GM12878 (cell line): Measurements from ENCODE around the gene ATXN7L1. TPM values are rescaled to one million over a fixed set of nuclear protein-coding genes. Genes with fewer than 3 reads are reported as not detected.

Experiments used
- ATAC-seq: fragments of 200-7000 bp; cut with Tn5 transposase; 3 replicates; pipeline ENCODE4 v1.9.1; 2020; ENCODE audit warnings: mild to moderate bottlenecking, moderate library complexity
- BruUV-seq: library from RNA; stranded (reverse); fragments of 400-500 nt; replicated peaks from 2 replicates; lab custom pipeline; 2021; lab: Mats Ljungman, UMichigan
- CTCF ChIA-PET: fragments of 300-600 bp; sonication (Branson Sonifier 250); formaldehyde crosslinking; extraction: SDS; loops from one replicate; lab custom pipeline; 2021; ENCODE audit warnings: inconsistent platforms; lab: Yijun Ruan, JAX
- POLR2A ChIA-PET: fragments of 350-600 bp; formaldehyde crosslinking; extraction: SDS; loops from one replicate; lab custom pipeline; 2021; ENCODE audit warnings: inconsistent platforms; lab: Charles Lee
- RAD21 ChIA-PET: fragments of 300-600 bp; sonication (Branson Sonifier 250); formaldehyde crosslinking; loops from one replicate; lab custom pipeline; 2023; ENCODE audit warnings: antibody characterized with exemption; ENCODE audit not compliant: unreplicated experiment; lab: Charles Lee
- SMC1A ChIA-PET: fragments of 300-600 bp; sonication (Branson Sonifier 250); formaldehyde crosslinking; loops from one replicate; lab custom pipeline; 2023; ENCODE audit not compliant: unreplicated experiment, uncharacterized antibody; lab: Charles Lee
- DNase-seq: peaks from one replicate; pipeline ENCODE4 v3.0.0-alpha.2; 2011; ENCODE audit warnings: low read depth, low spot score
- FAIRE-seq: peaks from 3 replicates; lab custom pipeline; 2011; peaks lifted over from hg19 to GRCh38; lab: Jason Lieb, UNC
- H2AFZ ChIP-seq: 2 replicates; pipeline ENCODE4 v1.6.0; 2011; ENCODE audit warnings: low read depth, low read length, control low read depth; ENCODE audit not compliant: control insufficient read depth
- H3K27ac ChIP-seq: 2 replicates; pipeline ENCODE4 v1.5.1; 2011; ENCODE audit warnings: control low read depth; ENCODE audit not compliant: control insufficient read depth, insufficient read depth
- H3K27me3 ChIP-seq, 2 experiments: replicated peaks in 1 of 2; 2 replicates each; pipeline versions ENCODE4 v1.6.0 to v1.6.1; 2011; ENCODE audit warnings: low read length in 1 of 2; ENCODE audit not compliant: control insufficient read depth in 2 of 2, insufficient read depth in 2 of 2
- H3K36me3 ChIP-seq, 2 experiments: 2 replicates each; pipeline ENCODE4 v1.5.1; 2011; ENCODE audit warnings: low read length in 1 of 2; ENCODE audit not compliant: control insufficient read depth in 2 of 2, insufficient read depth in 2 of 2
- H3K4me1 ChIP-seq: 2 replicates; pipeline ENCODE4 v1.6.1; 2011; ENCODE audit warnings: mild to moderate bottlenecking, low read length, moderate library complexity, mixed read lengths; ENCODE audit not compliant: control insufficient read depth, insufficient read depth
- H3K4me2 ChIP-seq: 2 replicates; pipeline ENCODE4 v1.6.0; 2011; ENCODE audit warnings: control low read depth; ENCODE audit not compliant: control insufficient read depth, insufficient read depth
- H3K4me3 ChIP-seq: fragments of 200-600 bp; sonication (generic); 2 replicates; pipeline ENCODE4 v1.5.1; 2016
- H3K79me2 ChIP-seq: 2 replicates; pipeline ENCODE4 v1.6.0; 2011; ENCODE audit warnings: low read length; ENCODE audit not compliant: control insufficient read depth, insufficient read depth
- H3K9ac ChIP-seq: 2 replicates; pipeline ENCODE4 v1.8.0; 2011; ENCODE audit warnings: low read length, control low read depth, mixed read lengths; ENCODE audit not compliant: control insufficient read depth, insufficient read depth
- H3K9me3 ChIP-seq: replicated peaks from 3 replicates; pipeline ENCODE4 v1.5.1; 2011; ENCODE audit warnings: mild to moderate bottlenecking, low read length; ENCODE audit not compliant: control insufficient read depth, insufficient read depth
- H4K20me1 ChIP-seq: 2 replicates; pipeline ENCODE4 v1.6.0; 2011; ENCODE audit not compliant: control insufficient read depth, insufficient read depth
- BCL11A ChIP-seq: IDR thresholded peaks from 2 replicates; pipeline ENCODE4 v1.6.1; 2011; ENCODE audit warnings: low read depth, low read length
- FOXK2 ChIP-seq: fragments of 450-650 bp; IDR thresholded peaks from 2 replicates; pipeline ENCODE4 v1.6.1; 2017; ENCODE audit warnings: mild to moderate bottlenecking, moderate library complexity
- IKZF1 ChIP-seq: fragments of 450-650 bp; conservative IDR thresholded peaks from 2 replicates; pipeline ENCODE4 v1.6.1; 2017; ENCODE audit warnings: antibody characterized with exemption, mild to moderate bottlenecking
- MYC ChIP-seq: IDR thresholded peaks from 2 replicates; pipeline ENCODE4 v1.6.1; 2011; ENCODE audit warnings: mild to moderate bottlenecking, low read length, moderate library complexity, inconsistent platforms; ENCODE audit not compliant: insufficient read depth, insufficient replicate concordance, insufficient read length, severe bottlenecking
- PAX5 ChIP-seq: IDR thresholded peaks from 2 replicates; pipeline ENCODE4 v1.6.1; 2011; ENCODE audit warnings: low read depth, low read length, borderline replicate concordance
- POU2F2 ChIP-seq: IDR thresholded peaks from 3 replicates; pipeline ENCODE4 v1.6.1; 2011; ENCODE audit warnings: low read depth, mild to moderate bottlenecking, low read length, borderline replicate concordance
- RB1 ChIP-seq: fragments of 450-650 bp; formaldehyde crosslinking; IDR thresholded peaks from 2 replicates; pipeline ENCODE4 v1.6.1; 2017; ENCODE audit warnings: mild to moderate bottlenecking, borderline replicate concordance
- RCOR1 ChIP-seq: conservative IDR thresholded peaks from 2 replicates; pipeline ENCODE4 v1.6.1; 2012; ENCODE audit warnings: low read depth, low read length, improper control_type of control experiment
- RFX5 ChIP-seq: IDR thresholded peaks from 2 replicates; pipeline ENCODE4 v1.6.1; 2011; ENCODE audit warnings: low read depth, low read length, improper control_type of control experiment
- RUNX3 ChIP-seq: IDR thresholded peaks from 2 replicates; pipeline ENCODE4 v1.6.1; 2012; ENCODE audit warnings: low read length, inconsistent platforms
- WGBS: methylation state at CpG from one replicate; pipeline ENCODE4 v1.1.6; 2016; ENCODE audit warnings: low lambda C conversion rate; ENCODE audit not compliant: insufficient replicate concordance, insufficient coverage; ENCODE audit errors: missing lambda C conversion rate; 5-methylcytosine and 5-hydroxymethylcytosine counted together
- in situ Hi-C: fragments of 300-500 bp; cut with MboI; formaldehyde crosslinking; loops from 9 replicates; pipeline ENCODE4 v1.14.3; 2018; ENCODE audit warnings: mixed read lengths
- intact Hi-C: fragments of 100-400 bp; cut with micrococcal nuclease; formaldehyde crosslinking; loops from one replicate; pipeline ENCODE4 v1.14.2; 2022; ENCODE audit not compliant: unreplicated experiment
- polyA plus RNA-seq, 11 experiments: library from polyadenylated mRNA; depleted of rRNA in 4 of 11; unstranded in 6 of 11; stranded (reverse) in 5 of 11; fragments of >200 nt; fragmentation: Nextera tagmentation in 4 of 11; fragmentation: Illumina TruSeq in 1 of 11; extraction: Ambion mirVana in 4 of 11; extraction: Trizol in 1 of 11; gene quantifications; 1 replicate in 1 of 11; 2 replicates in 10 of 11; pipeline versions ENCODE4 v1.2.1 to v1.2.3, GENCODE V29; 2011 to 2016; ENCODE audit warnings: inconsistent platforms in 2 of 11, missing spikeins in 2 of 11, low read depth in 1 of 11
- total RNA-seq, 4 experiments: library from RNA; depleted of rRNA in 3 of 4; stranded (reverse); fragments of >200 nt in 3 of 4; fragmentation: Illumina TruSeq in 1 of 4; extraction: Trizol in 1 of 4; gene quantifications; 2 replicates each; pipeline versions ENCODE4 v1.2.1 to v1.2.3, GENCODE V29; 2013 to 2021
- TF ChIP-seq, protein P1 (sequence below): IDR thresholded peaks from 2 replicates; pipeline ENCODE4 v1.6.1; 2011; ENCODE audit warnings: borderline replicate concordance, low read depth, mild to moderate bottlenecking, moderate library complexity, mixed read lengths, low read length; ENCODE audit not compliant: insufficient read depth; ENCODE audit errors: extremely low read length
- TF ChIP-seq, protein P2 (sequence below): IDR thresholded peaks from 2 replicates; pipeline ENCODE4 v1.6.1; 2011; ENCODE audit warnings: mild to moderate bottlenecking, low read depth, low read length, moderate library complexity; ENCODE audit not compliant: insufficient replicate concordance
- TF ChIP-seq, protein P3 (sequence below): fragments of 450-650 bp; formaldehyde crosslinking; IDR thresholded peaks from 2 replicates; pipeline ENCODE4 v1.5.0; 2022; ENCODE audit warnings: mild to moderate bottlenecking, missing genetic modification characterization
- TF ChIP-seq, protein P4 (sequence below): IDR thresholded peaks from 2 replicates; pipeline ENCODE4 v1.6.1; 2012; ENCODE audit warnings: improper control_type of control experiment, low read depth, low read length; ENCODE audit not compliant: insufficient replicate concordance

The ATXN7L1 gene
- total and polyA plus RNA-seq, 10 of the 15 experiments (the other 5 are each of a cell fraction or from before 2014, with no cell fraction given) = 0.40 to 2.9 (median 1.2) TPM

DNA sequence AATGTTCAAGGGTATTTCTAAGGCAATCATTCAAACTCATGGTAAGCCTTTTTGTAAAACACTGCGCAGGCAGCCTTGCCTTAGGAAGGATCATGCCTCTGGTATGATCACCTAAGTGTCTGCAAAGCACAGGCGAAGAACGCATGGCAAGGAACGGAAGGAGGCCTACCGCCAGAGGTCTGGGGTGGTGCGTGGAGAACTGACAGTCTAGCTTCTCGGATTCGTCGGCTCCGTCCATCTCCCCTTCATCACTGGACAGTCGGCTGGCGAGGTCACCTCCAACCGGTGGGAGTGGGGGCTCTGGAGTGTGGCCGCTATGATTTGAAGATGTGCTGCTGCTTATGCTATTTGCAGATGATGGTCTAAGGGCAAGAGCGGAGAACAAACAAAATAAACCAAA lies 252.5 kb downstream of the ATXN7L1 start:
- Histone ChIP-seq H3K4me3 (no peak overlapping the region), H3K9ac (no peak overlapping the region), H4K20me1 (no peaks in the 10 kb centered on the region), H3K4me2 (no peak overlapping the region), H3K9me3 (no peaks in the 10 kb centered on the region), H2AFZ (no peak overlapping the region), H3K36me3 (no peaks in the 10 kb centered on the region), H3K4me1 (no peaks in the 10 kb centered on the region), H3K27ac (no peak overlapping the region), H3K79me2 (no peaks in the 10 kb centered on the region), H3K27me3 (no peaks in the 10 kb centered on the region)
- RAD21 ChIA-PET = no interaction called here
- 94% methylated on average over 15 of the region's 15 CpGs for WGBS
- in situ Hi-C loops (no loop called here), intact Hi-C loops (no loop called here)
- BruUV-seq = no TSS peak
- CTCF ChIA-PET = no interaction called here
- POLR2A ChIA-PET = interaction anchor here (1.1 kb wide), 1 partner anchor 9 kb away, joined by 4 read pairs; no protein-coding TSS in a partner anchor
- no peak for ATAC-seq
- DNase-seq = no peak
- FAIRE-seq = no peak
- SMC1A ChIA-PET = no interaction called here
- TF ChIP-seq, protein P1, sequence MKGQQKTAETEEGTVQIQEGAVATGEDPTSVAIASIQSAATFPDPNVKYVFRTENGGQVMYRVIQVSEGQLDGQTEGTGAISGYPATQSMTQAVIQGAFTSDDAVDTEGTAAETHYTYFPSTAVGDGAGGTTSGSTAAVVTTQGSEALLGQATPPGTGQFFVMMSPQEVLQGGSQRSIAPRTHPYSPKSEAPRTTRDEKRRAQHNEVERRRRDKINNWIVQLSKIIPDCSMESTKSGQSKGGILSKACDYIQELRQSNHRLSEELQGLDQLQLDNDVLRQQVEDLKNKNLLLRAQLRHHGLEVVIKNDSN = no peak
- TF ChIP-seq, protein P2, sequence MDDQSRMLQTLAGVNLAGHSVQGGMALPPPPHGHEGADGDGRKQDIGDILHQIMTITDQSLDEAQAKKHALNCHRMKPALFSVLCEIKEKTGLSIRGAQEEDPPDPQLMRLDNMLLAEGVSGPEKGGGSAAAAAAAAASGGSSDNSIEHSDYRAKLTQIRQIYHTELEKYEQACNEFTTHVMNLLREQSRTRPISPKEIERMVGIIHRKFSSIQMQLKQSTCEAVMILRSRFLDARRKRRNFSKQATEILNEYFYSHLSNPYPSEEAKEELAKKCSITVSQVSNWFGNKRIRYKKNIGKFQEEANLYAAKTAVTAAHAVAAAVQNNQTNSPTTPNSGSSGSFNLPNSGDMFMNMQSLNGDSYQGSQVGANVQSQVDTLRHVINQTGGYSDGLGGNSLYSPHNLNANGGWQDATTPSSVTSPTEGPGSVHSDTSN = no peak
- no peak for TF ChIP-seq IKZF1
- TF ChIP-seq FOXK2 = no peak
- TF ChIP-seq BCL11A = no peak
- no peak for TF ChIP-seq RCOR1
- TF ChIP-seq RUNX3 = no peak
- TF ChIP-seq MYC = no peak
- TF ChIP-seq, protein P3, sequence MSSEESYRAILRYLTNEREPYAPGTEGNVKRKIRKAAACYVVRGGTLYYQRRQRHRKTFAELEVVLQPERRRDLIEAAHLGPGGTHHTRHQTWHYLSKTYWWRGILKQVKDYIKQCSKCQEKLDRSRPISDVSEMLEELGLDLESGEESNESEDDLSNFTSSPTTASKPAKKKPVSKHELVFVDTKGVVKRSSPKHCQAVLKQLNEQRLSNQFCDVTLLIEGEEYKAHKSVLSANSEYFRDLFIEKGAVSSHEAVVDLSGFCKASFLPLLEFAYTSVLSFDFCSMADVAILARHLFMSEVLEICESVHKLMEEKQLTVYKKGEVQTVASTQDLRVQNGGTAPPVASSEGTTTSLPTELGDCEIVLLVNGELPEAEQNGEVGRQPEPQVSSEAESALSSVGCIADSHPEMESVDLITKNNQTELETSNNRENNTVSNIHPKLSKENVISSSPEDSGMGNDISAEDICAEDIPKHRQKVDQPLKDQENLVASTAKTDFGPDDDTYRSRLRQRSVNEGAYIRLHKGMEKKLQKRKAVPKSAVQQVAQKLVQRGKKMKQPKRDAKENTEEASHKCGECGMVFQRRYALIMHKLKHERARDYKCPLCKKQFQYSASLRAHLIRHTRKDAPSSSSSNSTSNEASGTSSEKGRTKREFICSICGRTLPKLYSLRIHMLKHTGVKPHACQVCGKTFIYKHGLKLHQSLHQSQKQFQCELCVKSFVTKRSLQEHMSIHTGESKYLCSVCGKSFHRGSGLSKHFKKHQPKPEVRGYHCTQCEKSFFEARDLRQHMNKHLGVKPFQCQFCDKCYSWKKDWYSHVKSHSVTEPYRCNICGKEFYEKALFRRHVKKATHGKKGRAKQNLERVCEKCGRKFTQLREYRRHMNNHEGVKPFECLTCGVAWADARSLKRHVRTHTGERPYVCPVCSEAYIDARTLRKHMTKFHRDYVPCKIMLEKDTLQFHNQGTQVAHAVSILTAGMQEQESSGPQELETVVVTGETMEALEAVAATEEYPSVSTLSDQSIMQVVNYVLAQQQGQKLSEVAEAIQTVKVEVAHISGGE (CRISPR knock-in tag) = no peak
- TF ChIP-seq RFX5 = no peak
- no peak for TF ChIP-seq PAX5
- no peak for TF ChIP-seq RB1
- TF ChIP-seq, protein P4, sequence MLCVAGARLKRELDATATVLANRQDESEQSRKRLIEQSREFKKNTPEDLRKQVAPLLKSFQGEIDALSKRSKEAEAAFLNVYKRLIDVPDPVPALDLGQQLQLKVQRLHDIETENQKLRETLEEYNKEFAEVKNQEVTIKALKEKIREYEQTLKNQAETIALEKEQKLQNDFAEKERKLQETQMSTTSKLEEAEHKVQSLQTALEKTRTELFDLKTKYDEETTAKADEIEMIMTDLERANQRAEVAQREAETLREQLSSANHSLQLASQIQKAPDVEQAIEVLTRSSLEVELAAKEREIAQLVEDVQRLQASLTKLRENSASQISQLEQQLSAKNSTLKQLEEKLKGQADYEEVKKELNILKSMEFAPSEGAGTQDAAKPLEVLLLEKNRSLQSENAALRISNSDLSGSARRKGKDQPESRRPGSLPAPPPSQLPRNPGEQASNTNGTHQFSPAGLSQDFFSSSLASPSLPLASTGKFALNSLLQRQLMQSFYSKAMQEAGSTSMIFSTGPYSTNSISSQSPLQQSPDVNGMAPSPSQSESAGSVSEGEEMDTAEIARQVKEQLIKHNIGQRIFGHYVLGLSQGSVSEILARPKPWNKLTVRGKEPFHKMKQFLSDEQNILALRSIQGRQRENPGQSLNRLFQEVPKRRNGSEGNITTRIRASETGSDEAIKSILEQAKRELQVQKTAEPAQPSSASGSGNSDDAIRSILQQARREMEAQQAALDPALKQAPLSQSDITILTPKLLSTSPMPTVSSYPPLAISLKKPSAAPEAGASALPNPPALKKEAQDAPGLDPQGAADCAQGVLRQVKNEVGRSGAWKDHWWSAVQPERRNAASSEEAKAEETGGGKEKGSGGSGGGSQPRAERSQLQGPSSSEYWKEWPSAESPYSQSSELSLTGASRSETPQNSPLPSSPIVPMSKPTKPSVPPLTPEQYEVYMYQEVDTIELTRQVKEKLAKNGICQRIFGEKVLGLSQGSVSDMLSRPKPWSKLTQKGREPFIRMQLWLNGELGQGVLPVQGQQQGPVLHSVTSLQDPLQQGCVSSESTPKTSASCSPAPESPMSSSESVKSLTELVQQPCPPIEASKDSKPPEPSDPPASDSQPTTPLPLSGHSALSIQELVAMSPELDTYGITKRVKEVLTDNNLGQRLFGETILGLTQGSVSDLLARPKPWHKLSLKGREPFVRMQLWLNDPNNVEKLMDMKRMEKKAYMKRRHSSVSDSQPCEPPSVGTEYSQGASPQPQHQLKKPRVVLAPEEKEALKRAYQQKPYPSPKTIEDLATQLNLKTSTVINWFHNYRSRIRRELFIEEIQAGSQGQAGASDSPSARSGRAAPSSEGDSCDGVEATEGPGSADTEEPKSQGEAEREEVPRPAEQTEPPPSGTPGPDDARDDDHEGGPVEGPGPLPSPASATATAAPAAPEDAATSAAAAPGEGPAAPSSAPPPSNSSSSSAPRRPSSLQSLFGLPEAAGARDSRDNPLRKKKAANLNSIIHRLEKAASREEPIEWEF = no peak
- TF ChIP-seq POU2F2 = no peak
